Neural progenitor cell (in vitro differentiated cells): ENCODE measurements around the gene STIM1. TPM values are rescaled to one million over a fixed set of nuclear protein-coding genes. Genes with fewer than 3 reads are reported as not detected.
A peak's percentile ranks its signal among the peaks of the same experiment; 100 is the strongest.

Source experiments
- DNase-seq: peaks from one replicate; pipeline ENCODE4 v3.0.0-alpha.2; 2016; ENCODE audit warnings: low spot score
- H2AFZ ChIP-seq: fragments of 200-600 bp; sonication (generic); replicated peaks from 2 replicates; pipeline ENCODE4 v1.6.1; 2016; ENCODE audit warnings: antibody characterized with exemption
- H3F3A ChIP-seq: fragments of 200-600 bp; sonication (generic); 2 replicates; pipeline ENCODE4 v1.6.1; 2016; ENCODE audit warnings: antibody characterized with exemption, low read depth
- H3K27ac ChIP-seq: fragments of 200-600 bp; sonication (generic); 2 replicates; pipeline ENCODE4 v1.5.1; 2016; ENCODE audit warnings: mild to moderate bottlenecking
- H3K27me3 ChIP-seq: fragments of 200-600 bp; sonication (generic); 2 replicates; pipeline ENCODE4 v1.6.1; 2016; ENCODE audit warnings: mild to moderate bottlenecking, moderate library complexity
- H3K36me3 ChIP-seq: fragments of 200-600 bp; sonication (generic); 2 replicates; pipeline ENCODE4 v1.5.1; 2016
- H3K4me1 ChIP-seq: fragments of 200-600 bp; sonication (generic); 2 replicates; pipeline ENCODE4 v1.6.1; 2016; ENCODE audit warnings: mixed run types
- H3K4me2 ChIP-seq: fragments of 200-600 bp; sonication (generic); 2 replicates; pipeline ENCODE4 v1.6.1; 2016
- H3K4me3 ChIP-seq: fragments of 200-600 bp; sonication (generic); 2 replicates; pipeline ENCODE4 v1.5.1; 2016
- H3K79me2 ChIP-seq: fragments of 200-600 bp; sonication (generic); 2 replicates; pipeline ENCODE4 v1.6.1; 2016; ENCODE audit warnings: low read depth
- H3K9ac ChIP-seq: fragments of 200-600 bp; sonication (generic); 2 replicates; pipeline ENCODE4 v1.6.1; 2016
- H3K9me3 ChIP-seq: fragments of 200-600 bp; sonication (generic); 2 replicates; pipeline ENCODE4 v1.5.1; 2016; ENCODE audit warnings: low read depth
- H4K20me1 ChIP-seq: fragments of 200-600 bp; sonication (generic); 2 replicates; pipeline ENCODE4 v1.6.1; 2016; ENCODE audit warnings: low read depth
- H3K27ac Mint-ChIP-seq: 3 replicates; pipeline ENCODE4 v1.8.0; 2021; ENCODE audit warnings: mixed read lengths
- H3K27me3 Mint-ChIP-seq: 2 replicates; pipeline ENCODE4 v1.8.0; 2022; ENCODE audit warnings: low read depth, mild to moderate bottlenecking, inconsistent platforms, moderate library complexity, mixed read lengths; ENCODE audit not compliant: insufficient read depth
- H3K36me3 Mint-ChIP-seq: 3 replicates; pipeline ENCODE4 v1.8.0; 2021; ENCODE audit warnings: mixed read lengths
- H3K4me1 Mint-ChIP-seq: 3 replicates; pipeline ENCODE4 v1.8.0; 2021; ENCODE audit warnings: mixed read lengths
- H3K4me3 Mint-ChIP-seq: 3 replicates; pipeline ENCODE4 v1.8.0; 2021; ENCODE audit warnings: mild to moderate bottlenecking, moderate library complexity, mixed read lengths
- H3K9me3 Mint-ChIP-seq: 3 replicates; pipeline ENCODE4 v1.8.0; 2020; ENCODE audit warnings: mixed read lengths
- CTCF ChIP-seq: fragments of 200-600 bp; sonication (generic); IDR thresholded peaks from 2 replicates; pipeline ENCODE4 v1.5.1; 2017; ENCODE audit warnings: antibody characterized with exemption, mild to moderate bottlenecking
- EZH2 ChIP-seq: fragments of 200-600 bp; sonication (generic); IDR thresholded peaks from 2 replicates; pipeline ENCODE4 v1.6.1; 2017; ENCODE audit warnings: antibody characterized with exemption, mild to moderate bottlenecking, moderate library complexity
- EZH2phosphoT487 ChIP-seq: fragments of 200-600 bp; sonication (generic); IDR thresholded peaks from 2 replicates; pipeline ENCODE4 v1.6.1; 2017; ENCODE audit warnings: antibody characterized with exemption
- total RNA-seq: library from RNA; depleted of rRNA; stranded (reverse); fragments of >200 nt; gene quantifications from 2 replicates; pipeline ENCODE4 v1.2.3, GENCODE V29; 2015; ENCODE audit warnings: low replicate concordance

Gene STIM1
- total RNA-seq, 1 donor from 2014 or later: 18.9 TPM

- Histone ChIP-seq H3K27ac (no peak overlapping the region), H3K4me1 (peaks cover 18% of the 10 kb centered on the region), H3K36me3 (no peaks in the 10 kb centered on the region), H2AFZ (no peak overlapping the region), H3K9me3 (no peaks in the 10 kb centered on the region), H3K9ac (no peak overlapping the region), H4K20me1 (no peaks in the 10 kb centered on the region), H3K4me3 (no peak overlapping the region), H3K4me2 (no peak overlapping the region), H3F3A (peaks cover 8% of the 10 kb centered on the region), H3K79me2 (no peaks in the 10 kb centered on the region), H3K27me3 (no peaks in the 10 kb centered on the region)
- H3K36me3 Mint-ChIP-seq: peaks cover 15% of the 10 kb centered on the region
- no peak overlapping the region for H3K27ac Mint-ChIP-seq
- no peaks in the 10 kb centered on the region for H3K9me3 Mint-ChIP-seq
- H3K4me1 Mint-ChIP-seq: no peaks in the 10 kb centered on the region
- peaks cover 2% of the 10 kb centered on the region for H3K27me3 Mint-ChIP-seq
- H3K4me3 Mint-ChIP-seq: no peak overlapping the region
- no peak for DNase-seq
- no peak for TF ChIP-seq EZH2
- TF ChIP-seq CTCF: no peak
- no peak for TF ChIP-seq EZH2phosphoT487
These were observed 230.1 kb downstream of the STIM1 start for GRCh38 chr11:4085575-4085974.

DNA sequence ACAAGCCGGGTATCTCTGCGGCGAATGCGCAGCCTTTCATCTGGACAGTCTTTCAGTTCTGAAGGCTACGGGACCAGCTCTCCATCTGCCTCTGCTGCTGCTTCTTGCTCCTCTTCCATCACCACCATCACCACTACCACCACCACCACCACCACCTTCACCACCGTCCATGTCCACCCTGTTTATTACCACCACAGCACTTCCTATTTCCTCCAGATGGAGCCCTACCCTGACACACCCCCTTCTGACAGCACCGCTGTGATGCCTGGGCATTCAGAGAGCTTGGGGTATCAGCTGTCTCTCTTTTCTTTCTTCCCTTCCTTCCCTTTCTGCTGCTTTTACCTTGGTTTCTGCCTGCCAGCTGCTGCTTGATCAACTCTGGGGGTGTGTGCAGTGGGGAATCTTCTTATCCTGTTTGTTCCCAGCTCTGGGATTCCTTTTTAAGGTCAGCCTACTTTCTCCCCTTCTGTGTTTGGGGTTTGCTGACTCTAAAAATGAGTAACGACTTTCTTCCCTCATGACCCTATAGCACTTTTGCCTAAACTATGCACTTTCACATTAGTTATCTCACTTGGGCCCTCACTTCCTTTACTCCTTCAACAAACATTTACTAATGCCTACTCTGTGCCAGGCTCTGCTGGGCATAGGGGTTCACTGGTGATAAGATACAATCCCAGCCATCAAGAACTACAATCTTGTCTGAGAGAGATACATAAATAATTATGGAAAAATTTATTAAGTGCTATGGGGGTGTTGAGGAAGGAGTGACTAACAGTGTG, 231.3 kb downstream of the STIM1 start:
- H3K36me3 Mint-ChIP-seq: peaks cover 12% of the 10 kb centered on the region
- H3K27ac ChIP-seq: no peak overlapping the region
- DNase-seq: no peak
- H3F3A ChIP-seq: peaks cover 8% of the 10 kb centered on the region
- no peak overlapping the region for H3K27ac Mint-ChIP-seq
- H3K4me1 ChIP-seq: peaks cover 18% of the 10 kb centered on the region
- no peaks in the 10 kb centered on the region for H3K4me1 Mint-ChIP-seq
- no peaks in the 10 kb centered on the region for H3K9me3 ChIP-seq
- H3K9me3 Mint-ChIP-seq: no peaks in the 10 kb centered on the region
- no peak overlapping the region for H3K4me2 ChIP-seq
- H3K36me3 ChIP-seq: no peaks in the 10 kb centered on the region
- H3K79me2 ChIP-seq: no peaks in the 10 kb centered on the region
- TF ChIP-seq CTCF (no peak), EZH2phosphoT487 (no peak), EZH2 (no peak)
- H4K20me1 ChIP-seq: no peaks in the 10 kb centered on the region
- no peaks in the 10 kb centered on the region for H3K27me3 ChIP-seq
- H3K4me3 ChIP-seq: no peak overlapping the region
- no peak overlapping the region for H3K4me3 Mint-ChIP-seq
- H2AFZ ChIP-seq: no peak overlapping the region
- H3K27me3 Mint-ChIP-seq: peaks cover 2% of the 10 kb centered on the region
- H3K9ac ChIP-seq: no peak overlapping the region

DNA sequence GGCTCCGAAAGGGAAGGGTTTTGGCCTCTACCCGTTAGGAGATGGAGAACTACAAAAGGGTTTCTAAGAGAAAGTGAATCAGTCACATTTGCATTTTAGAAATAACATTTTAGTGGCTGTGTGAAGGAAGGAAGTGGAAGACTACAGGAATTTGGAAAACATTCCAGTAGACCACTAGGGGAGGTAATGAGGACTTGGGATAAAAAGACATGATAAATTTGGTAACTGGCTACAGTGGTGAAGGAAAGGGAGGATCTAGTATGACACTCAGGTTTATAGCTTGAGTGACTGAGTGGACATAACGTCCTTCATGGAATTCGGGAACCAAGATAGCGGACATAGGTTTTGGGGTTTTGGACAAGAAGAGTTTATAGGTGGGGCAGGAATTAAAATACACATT, 232.1 kb downstream of the STIM1 start:
- H3K4me1 Mint-ChIP-seq: no peaks in the 10 kb centered on the region
- peaks cover 12% of the 10 kb centered on the region for H3K36me3 Mint-ChIP-seq
- no peak overlapping the region for H3K4me2 ChIP-seq
- H3K9me3 ChIP-seq: no peaks in the 10 kb centered on the region
- H3K4me1 ChIP-seq: peaks cover 18% of the 10 kb centered on the region
- H3K4me3 Mint-ChIP-seq: no peak overlapping the region
- no peaks in the 10 kb centered on the region for H3K9me3 Mint-ChIP-seq
- no peak overlapping the region for H3K27ac Mint-ChIP-seq
- H3K27ac ChIP-seq: no peak overlapping the region
- H3K27me3 Mint-ChIP-seq: peaks cover 4% of the 10 kb centered on the region
- H3K36me3 ChIP-seq: no peaks in the 10 kb centered on the region
- H2AFZ ChIP-seq: no peak overlapping the region
- TF ChIP-seq CTCF (peak; percentile 30), EZH2phosphoT487 (no peak), EZH2 (no peak)
- peaks cover 8% of the 10 kb centered on the region for H3F3A ChIP-seq
- no peak overlapping the region for H3K4me3 ChIP-seq
- H3K79me2 ChIP-seq: no peaks in the 10 kb centered on the region
- no peak for DNase-seq
- no peaks in the 10 kb centered on the region for H4K20me1 ChIP-seq
- H3K9ac ChIP-seq: no peak overlapping the region
- no peaks in the 10 kb centered on the region for H3K27me3 ChIP-seq
